Stomach smooth muscle (tissue), 2 donors: ENCODE results near the gene LPP.

Source experiments
- H3K27ac ChIP-seq: one replicate; pipeline ENCODE4 v1.7.0; 2013; ENCODE audit warnings: mild to moderate bottlenecking, low read length, inconsistent platforms
- H3K27me3 ChIP-seq, 2 donors: one replicate each; pipeline ENCODE4 v1.7.0; 2013; ENCODE audit warnings: low read length in 2 of 2; ENCODE audit not compliant: insufficient read depth in 2 of 2, control insufficient read depth in 1 of 2
- H3K36me3 ChIP-seq, 2 donors: one replicate each; pipeline ENCODE4 v1.7.0; 2013; ENCODE audit warnings: low read length in 2 of 2; ENCODE audit not compliant: control insufficient read depth in 2 of 2, insufficient read depth in 2 of 2
- H3K4me1 ChIP-seq: one replicate; pipeline ENCODE4 v1.7.0; 2013; ENCODE audit warnings: low read length; ENCODE audit not compliant: control insufficient read depth, insufficient read depth
- H3K4me3 ChIP-seq, 2 donors: one replicate each; pipeline ENCODE4 v1.7.0; 2013; ENCODE audit warnings: low read length in 2 of 2
- H3K9ac ChIP-seq, 2 donors: one replicate each; pipeline ENCODE4 v1.7.0; 2013; ENCODE audit warnings: low read length in 2 of 2, mild to moderate bottlenecking in 1 of 2
- H3K9me3 ChIP-seq, 2 donors: one replicate each; pipeline ENCODE4 v1.7.0; 2013; ENCODE audit warnings: low read length in 2 of 2; ENCODE audit not compliant: control insufficient read depth in 2 of 2
- donor health status: healthy.
- donor health status: Pancreatic carcinoma.

Gene LPP

DNA sequence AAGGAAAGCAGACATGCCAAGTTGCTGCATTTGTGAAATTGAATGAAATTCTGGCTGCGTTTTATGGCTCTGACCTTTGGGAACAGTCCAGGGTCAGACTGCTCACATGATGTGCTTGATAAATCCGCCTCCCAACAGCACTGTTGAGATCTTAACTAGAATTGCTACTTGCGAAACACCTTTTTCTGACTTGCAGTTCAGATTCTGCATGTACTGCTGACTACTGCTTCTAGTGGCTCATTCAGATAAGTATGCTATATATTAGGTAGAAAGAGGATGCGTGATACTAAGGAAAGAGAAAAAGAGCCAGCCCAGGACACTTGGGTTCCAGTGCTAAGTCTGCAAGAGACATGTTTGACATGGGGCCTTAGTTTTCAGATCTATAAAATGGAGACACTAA, 129.4 kb downstream of the LPP start:
- no peaks in the 10 kb centered on the region for H3K9me3 ChIP-seq
- H3K36me3 ChIP-seq = peaks cover 3 to 9% of the 10 kb centered on the region in 2 donors
- peak overlapping the region in 1 of 2 donors; percentile 15 for H3K4me3 ChIP-seq
- H3K27ac ChIP-seq = peak overlapping the region; percentile 66
- H3K4me1 ChIP-seq = peaks cover 65% of the 10 kb centered on the region
- no peaks in the 10 kb centered on the region for H3K27me3 ChIP-seq
- H3K9ac ChIP-seq = peak overlapping the region; percentile 13 to 16

DNA sequence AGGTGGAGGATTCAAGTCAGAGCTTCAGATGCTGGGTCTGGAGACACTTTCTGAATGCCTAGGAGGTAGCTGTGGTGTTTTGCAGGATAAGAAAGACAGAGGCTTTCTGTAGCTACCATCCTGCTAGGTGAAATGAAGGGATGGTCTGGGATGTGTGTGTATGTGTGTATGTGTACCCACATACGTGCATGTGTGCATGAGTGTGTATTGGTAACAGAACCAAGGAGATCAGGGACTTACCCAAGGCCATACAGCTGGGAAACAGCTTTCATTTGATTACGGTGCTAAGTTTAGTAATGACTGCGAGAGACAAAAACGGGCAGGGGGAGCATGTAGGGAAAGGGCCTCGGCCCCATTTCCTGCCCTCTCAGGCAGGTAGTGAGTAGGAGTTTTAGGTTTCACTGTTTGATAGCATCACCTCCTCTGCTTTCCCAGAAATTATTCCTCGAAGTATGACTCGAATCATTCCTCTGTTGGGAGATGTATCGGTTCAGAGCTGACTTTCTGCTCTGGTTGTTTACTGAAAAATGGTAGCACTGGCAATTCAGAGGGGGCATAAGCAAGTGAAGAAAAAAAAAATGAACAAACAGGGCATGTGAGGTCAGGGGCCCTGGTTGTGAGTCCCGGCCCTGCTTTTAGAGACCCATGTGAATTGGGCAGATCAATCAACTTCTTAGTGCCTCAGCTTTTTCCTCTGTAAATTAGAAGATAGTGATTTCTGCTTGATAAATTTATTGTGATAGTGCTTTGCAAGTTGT, 130.7 kb downstream of the LPP start:
- peak overlapping the region in 1 of 2 donors; percentile 7 for H3K4me3 ChIP-seq
- H3K9me3 ChIP-seq = no peaks in the 10 kb centered on the region
- peaks cover 3% of the 10 kb centered on the region in 2 donors for H3K36me3 ChIP-seq
- H3K27ac ChIP-seq = peak overlapping the region; percentile 75
- peak overlapping the region in 1 of 2 donors; percentile 42 for H3K9ac ChIP-seq
- H3K4me1 ChIP-seq = peaks cover 58% of the 10 kb centered on the region
- no peaks in the 10 kb centered on the region for H3K27me3 ChIP-seq

DNA sequence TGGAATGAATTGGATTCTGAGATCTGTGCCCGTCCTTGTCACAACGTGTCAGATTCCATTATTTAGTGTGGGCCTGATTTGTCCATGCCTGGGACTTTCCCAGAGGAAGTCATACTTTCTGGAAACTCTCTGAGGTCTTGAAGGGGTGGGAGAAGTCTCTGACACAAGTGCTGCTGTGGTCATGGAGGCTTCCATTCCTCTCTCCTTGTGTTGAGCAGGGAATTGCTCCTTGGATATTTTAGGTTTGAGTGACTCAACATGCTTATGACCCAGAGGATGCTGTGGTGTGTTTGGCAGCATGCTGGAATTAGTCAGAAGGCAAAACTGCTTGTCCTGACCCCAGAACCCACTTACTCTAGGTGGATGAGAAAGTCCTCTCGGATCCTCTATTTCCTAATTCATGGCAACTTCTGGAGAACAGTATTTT, 132.1 kb downstream of the LPP start:
- Histone ChIP-seq H3K27ac (peak overlapping the region; percentile 75), H3K9me3 (no peaks in the 10 kb centered on the region), H3K36me3 (peaks cover 5 to 12% of the 10 kb centered on the region in 2 donors), H3K4me3 (no peak overlapping the region), H3K4me1 (peaks cover 55% of the 10 kb centered on the region), H3K27me3 (no peaks in the 10 kb centered on the region), H3K9ac (peak overlapping the region in 1 of 2 donors; percentile 14)

DNA sequence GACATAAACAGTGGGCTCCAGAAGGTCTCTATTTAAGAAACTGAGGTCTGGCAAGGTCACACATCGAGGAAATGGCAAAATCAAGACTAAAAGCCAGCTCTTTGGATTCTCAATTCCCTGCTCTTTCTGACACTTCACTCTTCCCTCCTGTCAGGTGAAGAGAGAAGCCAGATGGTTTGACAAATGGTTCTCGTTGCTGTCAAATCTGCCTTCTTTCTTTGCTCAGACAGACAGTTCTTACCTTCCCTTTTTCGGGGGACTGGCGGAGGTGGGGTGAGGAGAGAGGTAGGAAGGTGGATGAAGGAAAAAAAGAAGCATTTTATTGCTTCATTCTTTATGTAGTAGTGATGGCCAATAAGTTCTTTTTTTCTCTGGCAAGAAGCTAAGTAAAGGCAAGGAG, 133.4 kb downstream of the LPP start:
- peak overlapping the region; percentile 75 for H3K27ac ChIP-seq
- peak overlapping the region in 1 of 2 donors; percentile 46 for H3K9ac ChIP-seq
- no peak overlapping the region for H3K4me3 ChIP-seq
- no peaks in the 10 kb centered on the region for H3K27me3 ChIP-seq
- no peaks in the 10 kb centered on the region for H3K9me3 ChIP-seq
- H3K36me3 ChIP-seq = peaks cover 5 to 12% of the 10 kb centered on the region in 2 donors
- H3K4me1 ChIP-seq = peaks cover 51% of the 10 kb centered on the region

DNA sequence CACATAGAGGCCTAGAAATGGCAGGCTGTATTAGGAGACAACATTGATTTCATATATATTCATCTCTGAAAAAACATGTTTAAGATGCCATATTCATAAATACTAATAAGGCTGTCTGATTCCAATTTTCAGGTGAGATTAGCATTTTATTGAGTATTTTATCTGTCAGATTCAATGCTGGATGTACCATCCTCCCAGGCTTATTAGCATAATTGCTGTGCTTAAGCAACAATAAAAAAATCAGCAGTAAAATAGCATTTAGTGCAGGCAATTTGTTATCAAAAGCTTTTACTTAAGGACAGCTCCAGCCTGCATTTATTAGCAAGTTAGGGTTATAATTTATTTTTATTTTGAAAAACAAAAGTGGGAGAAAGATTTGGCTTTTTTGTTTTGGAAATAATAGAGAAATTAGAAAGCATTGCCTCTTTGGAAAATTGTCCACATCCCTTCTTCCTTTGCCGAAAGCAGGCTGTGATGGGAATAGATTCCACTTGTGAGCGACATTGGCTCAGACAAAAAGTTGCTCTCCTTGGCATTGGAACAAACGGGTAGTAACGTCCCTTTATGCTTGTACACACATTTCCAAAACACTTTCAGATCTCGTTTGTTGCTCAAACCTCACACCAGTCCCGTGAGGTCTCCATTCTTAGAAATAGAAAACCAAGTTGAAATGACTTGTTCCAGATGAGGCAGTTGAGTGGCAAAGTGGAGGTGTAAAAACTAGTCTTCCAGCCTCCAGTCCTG, 134.0 kb downstream of the LPP start:
- Histone ChIP-seq H3K36me3 (peaks cover 3 to 12% of the 10 kb centered on the region in 2 donors), H3K27ac (peak overlapping the region; percentile 75), H3K4me1 (peaks cover 45% of the 10 kb centered on the region), H3K4me3 (no peak overlapping the region), H3K27me3 (no peaks in the 10 kb centered on the region), H3K9me3 (no peaks in the 10 kb centered on the region), H3K9ac (peak overlapping the region in 1 of 2 donors; percentile 46)

DNA sequence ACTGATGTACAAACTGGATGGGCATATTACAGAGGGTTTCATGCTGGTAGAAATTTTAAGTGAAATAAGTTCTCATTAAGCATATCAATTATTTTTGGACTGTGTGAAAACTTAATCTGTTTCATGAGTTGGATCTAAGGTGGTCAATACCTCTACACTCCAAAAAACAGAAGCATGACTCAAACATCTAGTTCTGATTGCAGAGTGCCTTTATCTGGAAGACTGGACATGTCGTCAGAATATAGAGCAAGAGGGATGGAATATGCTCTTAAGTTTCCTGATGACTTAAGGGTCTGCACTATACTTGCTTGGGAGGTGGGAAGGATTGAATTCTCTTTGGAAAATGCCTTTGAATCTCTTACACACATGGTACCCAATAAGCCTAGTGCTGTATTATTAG, 138.3 kb downstream of the LPP start:
- peaks cover 51% of the 10 kb centered on the region for H3K4me1 ChIP-seq
- no peak overlapping the region for H3K9ac ChIP-seq
- H3K36me3 ChIP-seq = peaks cover 3 to 9% of the 10 kb centered on the region in 2 donors
- no peak overlapping the region for H3K4me3 ChIP-seq
- H3K9me3 ChIP-seq = no peaks in the 10 kb centered on the region
- H3K27ac ChIP-seq = no peak overlapping the region
- H3K27me3 ChIP-seq = no peaks in the 10 kb centered on the region

DNA sequence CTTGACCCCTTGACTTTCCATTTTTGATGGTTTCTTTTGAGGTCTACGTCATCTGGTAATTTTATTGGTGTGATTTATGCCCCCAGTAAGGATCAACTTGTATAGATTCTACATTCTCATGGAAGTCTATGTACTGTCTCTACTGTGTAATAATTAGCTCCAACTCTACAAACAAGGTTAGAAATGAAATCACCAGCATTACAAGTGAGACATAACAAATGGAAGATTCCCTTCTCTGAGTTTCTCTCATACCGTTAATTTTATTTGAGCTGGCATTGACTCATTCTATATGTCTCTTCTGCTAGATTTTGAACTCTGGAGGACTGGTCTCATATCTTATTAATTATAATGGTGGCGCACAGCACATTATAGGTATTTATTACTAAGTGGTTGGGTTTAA, 138.9 kb downstream of the LPP start:
- Histone ChIP-seq H3K27ac (peak overlapping the region; percentile 85), H3K9ac (no peak overlapping the region), H3K4me3 (no peak overlapping the region), H3K9me3 (no peaks in the 10 kb centered on the region), H3K4me1 (peaks cover 47% of the 10 kb centered on the region), H3K36me3 (peaks cover 3 to 9% of the 10 kb centered on the region in 2 donors), H3K27me3 (no peaks in the 10 kb centered on the region)

DNA sequence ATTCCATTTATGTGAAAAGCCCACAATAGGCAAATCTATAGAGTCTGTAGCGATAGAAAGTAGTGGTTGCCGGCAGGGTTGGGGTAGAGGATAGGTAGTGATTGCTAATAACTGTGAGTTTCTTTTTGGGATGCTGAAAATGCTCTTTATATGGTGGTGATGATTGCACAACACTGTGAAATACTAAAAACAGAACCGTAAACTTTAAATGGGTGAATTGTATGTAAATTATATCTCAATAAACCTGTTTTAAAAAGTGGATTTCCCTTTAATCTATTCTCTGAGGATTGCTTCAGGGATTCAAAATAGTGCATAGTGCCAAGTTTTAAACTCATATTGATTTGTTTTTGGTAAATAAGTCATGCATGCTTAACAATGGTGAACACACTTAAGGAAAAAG, 140.2 kb downstream of the LPP start:
- H3K4me1 ChIP-seq = peaks cover 50% of the 10 kb centered on the region
- H3K4me3 ChIP-seq = no peak overlapping the region
- peak overlapping the region; percentile 85 for H3K27ac ChIP-seq

DNA sequence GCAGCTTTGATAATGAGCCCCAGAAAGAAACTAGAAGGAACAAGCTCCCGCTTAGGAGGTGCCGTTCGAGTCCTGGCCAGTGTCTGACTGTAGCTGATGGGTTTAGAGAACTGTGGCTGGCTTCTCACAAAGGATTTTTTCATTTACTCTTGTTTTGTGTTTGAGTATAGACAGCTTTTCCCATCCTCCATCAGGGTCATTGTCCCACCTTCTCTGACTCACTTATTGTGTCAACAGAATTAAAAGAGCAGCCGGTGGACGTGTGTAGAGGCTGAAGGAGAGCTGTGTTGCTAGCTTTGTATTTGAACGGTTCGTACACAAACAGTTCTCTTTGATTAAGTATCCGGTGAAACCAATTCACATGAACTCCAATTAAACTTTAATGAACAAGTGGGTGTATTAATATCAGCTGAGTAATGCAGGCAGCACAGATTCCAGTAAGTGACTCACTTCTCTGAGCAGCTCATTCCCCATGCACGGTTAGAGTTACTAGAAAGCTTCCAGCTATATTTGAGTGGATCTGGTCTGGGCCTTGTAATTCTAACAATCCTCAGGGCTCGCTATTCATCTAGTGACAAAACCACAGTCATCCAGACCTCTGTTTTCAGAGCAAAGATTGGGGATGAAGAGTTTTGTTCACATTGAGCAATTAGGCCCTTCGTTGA, 141.0 kb downstream of the LPP start:
- Histone ChIP-seq H3K4me1 (peaks cover 56% of the 10 kb centered on the region), H3K36me3 (peaks cover 3 to 9% of the 10 kb centered on the region in 2 donors), H3K27me3 (no peaks in the 10 kb centered on the region), H3K9ac (peak overlapping the region; percentile 62 to 66), H3K4me3 (peak overlapping the region in 1 of 2 donors; percentile 40), H3K27ac (peak overlapping the region; percentile 85), H3K9me3 (no peaks in the 10 kb centered on the region)

More for the DNA sequence above, 140.2 kb downstream of the LPP start:
- Histone ChIP-seq H3K36me3 (peaks cover 3 to 9% of the 10 kb centered on the region in 2 donors), H3K9me3 (no peaks in the 10 kb centered on the region), H3K9ac (peak overlapping the region in 1 of 2 donors; percentile 62), H3K27me3 (no peaks in the 10 kb centered on the region)

DNA sequence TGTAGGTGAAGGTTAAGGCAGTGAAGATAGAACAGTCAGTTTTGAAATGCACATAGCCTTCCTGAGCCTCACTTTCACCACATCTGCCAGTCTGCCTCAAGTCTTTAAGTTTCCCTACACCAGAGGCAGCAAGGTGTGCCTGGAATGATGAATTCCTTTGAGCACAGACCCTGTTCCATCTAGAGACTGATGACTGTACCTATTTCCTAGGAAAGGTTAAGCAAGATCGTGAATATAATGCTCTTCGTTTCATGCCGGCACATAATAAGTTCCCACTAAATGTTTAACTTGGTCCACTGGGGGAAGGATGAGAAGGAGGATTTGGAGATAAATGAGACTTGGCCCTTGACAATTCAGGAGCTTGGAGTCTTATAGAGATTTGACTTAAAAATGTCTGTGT, 141.9 kb downstream of the LPP start:
- Histone ChIP-seq H3K9ac (peak overlapping the region in 1 of 2 donors; percentile 49), H3K27ac (peak overlapping the region; percentile 85), H3K4me3 (no peak overlapping the region), H3K9me3 (no peaks in the 10 kb centered on the region), H3K36me3 (peaks cover 0 to 2% of the 10 kb centered on the region in 2 donors), H3K4me1 (peaks cover 51% of the 10 kb centered on the region), H3K27me3 (no peaks in the 10 kb centered on the region)
